C4-2B (cell line): ENCODE data around the gene FBXL15.
A peak's percentile ranks its signal among the peaks of the same experiment; 100 is the strongest.

ENCODE experiments used
- H3K27ac ChIP-seq: fragments of 450-650 bp; 2 replicates; pipeline ENCODE4 v1.5.1; 2017
- CTCF ChIP-seq: fragments of 450-650 bp; conservative IDR thresholded peaks from 2 replicates; pipeline ENCODE4 v1.5.1; 2017; ENCODE audit warnings: mild to moderate bottlenecking
- ZFX ChIP-seq: fragments of 450-650 bp; IDR thresholded peaks from 2 replicates; pipeline ENCODE4 v1.6.1; 2017

FBXL15 gene

GRCh38 chr10:102382871-102383270 is 37.8 kb upstream of the FBXL15 start:
- H3K27ac ChIP-seq = no peak overlapping the region
- TF ChIP-seq ZFX = no peak
- TF ChIP-seq CTCF = no peak

GRCh38 chr10:102384053-102384452 is 36.6 kb upstream of the FBXL15 start:
- no peak overlapping the region for H3K27ac ChIP-seq
- TF ChIP-seq ZFX (no peak), CTCF (no peak; the same call in 1 of the 2 replicates)

- no peak overlapping the region for H3K27ac ChIP-seq
- TF ChIP-seq CTCF = no peak
- TF ChIP-seq ZFX = no peak
Measured at GRCh38 chr10:102384606-102385429, 35.8 kb upstream of the FBXL15 start.

GRCh38 chr10:102389894-102390293 is 30.7 kb upstream of the FBXL15 start:
- no peak overlapping the region for H3K27ac ChIP-seq
- no peak for TF ChIP-seq ZFX
- no peak for TF ChIP-seq CTCF

GRCh38 chr10:102392306-102392705 is 28.3 kb upstream of the FBXL15 start:
- no peak for TF ChIP-seq CTCF
- TF ChIP-seq ZFX = no peak
- no peak overlapping the region for H3K27ac ChIP-seq

GRCh38 chr10:102393411-102394078 is 27.1 kb upstream of the FBXL15 start:
- peak overlapping the region; percentile 65 for H3K27ac ChIP-seq
- no peak for TF ChIP-seq ZFX
- TF ChIP-seq CTCF = no peak; the same call in 1 of the 2 replicates

GRCh38 chr10:102394079-102394800 is 26.4 kb upstream of the FBXL15 start:
- no peak for TF ChIP-seq ZFX
- TF ChIP-seq CTCF = peak; percentile 98
- peak overlapping the region; percentile 65 for H3K27ac ChIP-seq
